ENCODE data around the gene SLC25A13.

SLC25A13 gene

GRCh38 chr7:96287559-96287958, 34.3 kb downstream of the SLC25A13 start:
- no peak for DNase-seq

DNA sequence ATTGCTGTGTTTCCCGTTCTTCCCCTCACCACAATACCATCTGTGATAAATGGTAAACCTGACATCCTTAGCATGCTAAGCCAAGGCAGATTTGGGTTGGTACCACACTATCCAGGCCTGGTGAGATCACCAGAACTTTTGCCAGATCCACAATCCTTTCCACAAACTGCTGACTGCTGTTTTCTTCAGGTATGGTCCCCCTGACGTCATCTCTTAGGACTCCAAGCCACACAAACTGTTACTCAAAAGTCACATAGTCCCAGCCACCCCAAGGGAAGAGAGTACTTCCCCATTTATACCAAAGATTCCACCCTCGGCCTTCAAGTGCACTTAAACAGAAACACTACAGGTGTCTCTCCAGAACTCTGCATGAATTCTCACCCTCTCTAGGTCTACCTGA, 34.8 kb downstream of the SLC25A13 start:
- DNase-seq, result no peak

- DNase-seq, result no peak
Measured at GRCh38 chr7:96285579-96285978, 36.3 kb downstream of the SLC25A13 start.

DNA sequence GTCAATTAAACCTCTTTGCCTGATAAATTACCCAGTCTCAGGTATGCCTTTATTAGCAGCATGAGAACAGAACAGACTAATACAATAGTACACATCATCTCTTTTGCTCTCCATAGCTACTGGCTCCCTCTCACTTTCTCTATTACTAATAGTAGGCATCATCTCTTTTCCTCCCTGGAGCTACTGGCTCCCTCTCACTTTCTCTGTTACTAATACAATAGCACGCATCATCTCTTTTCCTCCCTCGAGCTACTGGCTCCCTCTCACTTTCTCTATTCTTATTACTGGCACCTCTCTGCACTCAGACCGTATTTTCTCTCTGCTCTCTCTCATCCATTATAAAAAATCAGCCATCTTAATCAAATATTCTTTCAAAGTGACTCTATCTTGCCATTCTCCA, 37.1 kb downstream of the SLC25A13 start:
- DNase-seq, result no peak

DNA sequence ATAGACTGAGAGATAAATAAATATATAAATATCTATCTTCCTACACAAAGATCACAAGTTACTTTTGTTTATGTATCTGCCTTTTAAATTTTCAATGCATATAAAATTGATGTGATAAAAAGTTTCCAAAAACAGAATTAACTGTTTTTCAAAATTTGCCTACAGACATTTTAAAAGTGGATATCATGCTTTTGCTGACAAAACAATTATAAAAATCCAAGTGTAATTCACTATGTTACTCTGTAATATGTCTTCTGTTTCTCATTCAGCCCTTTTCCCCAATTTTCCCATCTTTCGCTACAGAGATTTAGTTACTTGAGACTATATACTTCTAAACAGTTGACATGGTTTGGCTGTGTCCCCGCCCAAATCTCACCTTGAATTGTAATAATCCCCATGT, 37.7 kb downstream of the SLC25A13 start:
- no peak for DNase-seq

GRCh38 chr7:96282835-96283234, 39.1 kb downstream of the SLC25A13 start:
- DNase-seq, result no peak

GRCh38 chr7:96277921-96278320, 44.0 kb downstream of the SLC25A13 start:
- no peak for DNase-seq

DNA sequence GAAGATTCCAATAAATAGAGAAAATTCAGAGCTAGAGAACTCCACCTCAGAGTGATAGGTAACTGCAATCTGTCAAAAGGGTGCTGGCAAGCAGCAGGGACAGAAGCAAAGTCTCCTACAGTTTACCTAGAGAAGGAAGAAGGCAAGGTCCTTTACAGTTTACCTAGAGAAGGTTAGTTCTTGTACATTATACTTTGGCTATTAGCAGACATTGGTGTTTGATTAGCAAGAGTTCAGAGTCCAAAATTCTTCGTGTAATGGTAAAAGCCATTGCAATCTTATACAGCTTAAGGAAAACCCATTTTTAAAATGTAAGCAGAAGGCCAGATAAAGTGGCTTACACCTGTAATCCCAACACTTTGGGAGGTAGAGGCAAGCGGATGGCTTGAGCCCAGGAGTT, 45.9 kb downstream of the SLC25A13 start:
- DNase-seq, result no peak

DNA sequence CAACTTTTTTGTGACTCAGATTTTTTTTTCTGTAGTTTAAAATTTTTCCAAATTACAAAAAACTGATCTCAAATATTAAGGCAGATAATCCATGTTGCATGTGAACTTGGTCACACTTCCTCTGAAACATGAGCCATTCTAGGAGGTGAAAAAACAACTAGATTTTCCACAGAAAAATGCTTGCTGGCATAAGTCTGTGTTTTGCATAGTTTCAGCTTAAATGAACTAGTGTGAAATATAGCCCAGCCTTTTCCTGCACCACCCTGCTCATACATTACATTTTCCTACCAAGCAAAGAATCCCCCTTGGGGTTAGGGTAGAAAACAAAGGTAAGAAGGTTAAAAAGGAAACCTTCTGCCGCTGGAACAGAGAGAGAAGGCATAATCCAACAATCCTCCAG, 48.2 kb downstream of the SLC25A13 start:
- no peak for DNase-seq

GRCh38 chr7:96269246-96269994, 52.5 kb downstream of the SLC25A13 start:
- DNase-seq, result no peak

GRCh38 chr7:96266580-96266979, 55.3 kb downstream of the SLC25A13 start:
- no peak for DNase-seq

GRCh38 chr7:96266015-96266414, 55.9 kb downstream of the SLC25A13 start:
- DNase-seq, result no peak

DNA sequence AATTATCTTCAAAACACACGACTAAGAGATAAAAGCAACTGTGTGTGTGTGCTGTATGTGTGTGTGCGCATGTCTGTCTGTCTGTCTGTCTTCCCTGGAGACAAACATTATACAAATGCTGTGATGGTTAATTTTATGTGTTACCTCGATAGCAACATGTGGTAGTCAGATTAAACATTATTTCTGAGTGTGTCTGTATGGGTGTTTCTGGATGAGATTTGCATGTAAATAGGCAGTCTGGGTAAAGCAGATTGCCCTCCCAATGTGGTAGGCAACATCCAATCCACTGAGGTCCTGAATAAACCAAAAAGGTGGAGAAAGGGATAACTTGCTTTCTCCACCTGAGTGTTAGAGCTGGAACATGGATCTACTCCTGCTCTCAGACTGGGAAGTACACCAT, 67.9 kb downstream of the SLC25A13 start:
- DNase-seq, result no peak

DNA sequence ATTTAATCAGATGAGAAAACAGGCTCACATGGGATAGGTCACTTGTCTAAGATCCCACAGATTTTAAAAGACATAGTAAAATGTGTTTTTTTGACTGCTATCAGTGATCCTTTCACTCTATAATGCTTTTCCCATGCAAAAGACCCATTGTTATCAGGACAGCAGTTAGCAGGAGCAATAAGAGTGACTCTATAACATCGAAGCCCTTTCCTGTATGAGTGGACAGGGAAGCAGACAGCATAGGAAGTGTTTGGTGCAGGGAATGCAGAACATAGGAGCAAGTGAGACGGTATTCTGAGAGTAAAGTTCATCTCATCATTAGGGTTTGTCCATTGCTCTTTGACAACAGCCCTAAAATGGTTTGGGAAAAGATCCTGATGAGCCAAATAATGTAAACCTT, 68.5 kb downstream of the SLC25A13 start:
- DNase-seq, result no peak

- no peak for DNase-seq
Measured at GRCh38 chr7:96250776-96251361, 71.0 kb downstream of the SLC25A13 start.

- DNase-seq, result no peak
Measured at GRCh38 chr7:96248405-96248804, 73.5 kb downstream of the SLC25A13 start.

DNA sequence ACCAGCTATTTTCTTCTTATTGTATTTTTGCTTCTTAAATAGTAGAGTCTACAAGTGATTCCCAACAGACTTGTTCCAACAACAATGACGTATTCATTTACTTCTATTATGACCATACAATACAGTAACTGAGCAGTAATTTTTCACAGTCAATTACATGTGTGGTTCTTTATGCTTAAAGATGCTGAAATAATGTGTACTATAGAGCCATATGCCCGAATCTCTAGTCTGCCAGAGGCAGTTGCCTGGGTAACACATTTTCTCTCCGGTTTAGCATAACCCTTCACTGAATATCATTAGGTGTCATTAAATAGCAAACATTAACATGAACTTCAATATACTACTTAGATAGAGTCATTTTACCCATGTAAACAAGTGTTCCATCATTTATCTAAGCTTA, 75.0 kb downstream of the SLC25A13 start:
- no peak for DNase-seq

- DNase-seq, result no peak
Measured at GRCh38 chr7:96244992-96245292, 77.0 kb downstream of the SLC25A13 start.

DNA sequence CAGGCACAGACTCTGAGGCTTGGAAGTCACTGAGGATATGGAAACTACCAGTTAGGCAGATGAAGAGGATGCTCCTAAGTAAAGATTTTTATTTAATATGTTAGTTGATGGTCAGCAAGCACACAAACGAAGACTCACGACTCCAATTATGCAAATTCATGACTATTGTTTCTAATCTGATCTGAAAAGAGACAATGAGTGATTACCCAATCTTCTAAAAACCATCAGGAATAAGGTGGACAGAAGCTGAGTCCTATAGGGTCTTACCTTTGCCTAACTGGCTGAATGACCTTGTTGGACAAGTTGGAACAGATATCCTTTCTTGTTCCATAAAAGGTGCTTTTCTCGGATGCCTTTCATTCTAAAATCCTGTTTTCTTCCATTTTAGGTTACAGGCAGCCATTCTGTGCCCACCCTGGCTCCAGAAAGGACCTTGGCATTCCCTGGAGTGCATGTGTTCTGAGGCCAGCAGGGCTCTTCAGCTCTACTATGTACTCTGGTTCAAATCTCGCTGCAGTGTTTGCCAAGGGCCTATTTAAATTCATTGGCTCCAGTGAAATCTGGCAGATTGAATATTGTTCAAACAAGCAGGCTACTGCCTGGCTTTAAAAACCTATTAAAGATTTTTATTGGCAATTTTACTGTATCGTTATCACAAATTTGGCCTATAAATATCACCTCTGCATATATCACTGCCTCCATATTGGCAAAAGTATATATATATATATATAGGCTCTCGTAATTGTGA, 77.5 kb downstream of the SLC25A13 start:
- no peak for DNase-seq

GRCh38 chr7:96243241-96243640, 78.7 kb downstream of the SLC25A13 start:
- no peak for DNase-seq

DNA sequence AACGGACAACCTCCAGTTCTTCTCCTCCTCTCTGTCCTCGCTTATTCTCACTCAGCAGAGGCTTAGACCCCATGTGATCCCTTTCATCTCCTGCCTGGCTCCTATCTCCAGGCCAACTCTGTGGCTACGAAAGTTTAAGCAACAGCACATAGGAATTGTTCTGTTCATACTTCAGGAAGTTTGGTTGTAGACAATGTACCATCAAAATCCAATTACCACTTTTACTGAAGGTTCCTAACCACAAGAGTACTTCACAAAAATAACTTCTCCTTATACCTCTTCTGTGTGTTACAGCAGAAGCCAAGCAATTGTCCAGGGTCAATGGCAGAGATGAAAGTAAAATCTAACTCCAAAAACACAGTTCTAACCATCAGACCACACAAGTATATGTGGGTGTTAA, 80.0 kb downstream of the SLC25A13 start:
- DNase-seq, result no peak

GRCh38 chr7:96238976-96239766, 82.7 kb downstream of the SLC25A13 start:
- DNase-seq, result no peak

GRCh38 chr7:96238474-96238873, 83.4 kb downstream of the SLC25A13 start:
- peak; percentile 40 for DNase-seq

DNA sequence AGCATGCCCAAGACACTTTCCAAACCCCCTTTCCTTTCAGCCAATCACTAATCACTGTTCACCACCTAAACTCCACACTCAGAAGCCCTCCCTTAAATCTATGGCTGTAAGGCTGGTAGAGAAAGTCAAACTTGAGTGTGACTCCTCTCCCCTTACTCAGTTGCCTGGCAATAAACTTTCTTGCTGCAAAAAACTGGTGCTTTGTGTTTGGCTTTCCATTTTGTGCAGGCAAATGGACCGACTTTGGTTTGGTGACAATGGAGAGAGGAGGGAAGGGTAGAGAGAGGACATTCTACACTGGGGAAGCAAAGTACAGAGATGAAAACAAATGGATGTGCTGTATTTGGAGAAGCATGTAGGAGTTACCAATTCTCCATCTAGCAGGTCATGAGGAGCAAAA, 84.9 kb downstream of the SLC25A13 start:
- DNase-seq, result no peak
